PC-9 (cell line): ENCODE measurements around the gene OXGR1. TPM values are rescaled to one million over a fixed set of nuclear protein-coding genes. Genes with fewer than 3 reads are reported as not detected.

Experiments
- BruUV-seq: library from RNA; stranded (reverse); fragments of 400-500 nt; replicated peaks from 2 replicates; lab custom pipeline; 2021; lab: Mats Ljungman, UMichigan
- CTCF ChIA-PET: fragments of 300-600 bp; sonication (Branson Sonifier 250); formaldehyde crosslinking; loops from one replicate; lab custom pipeline; 2022; ENCODE audit warnings: antibody characterized with exemption; lab: Charles Lee
- POLR2A ChIA-PET: fragments of 300-600 bp; sonication (Branson Sonifier 250); formaldehyde crosslinking; loops from one replicate; lab custom pipeline; 2022; ENCODE audit warnings: antibody characterized with exemption; ENCODE audit not compliant: unreplicated experiment; lab: Charles Lee
- DNase-seq, 2 experiments: peaks; one replicate each; pipeline versions ENCODE4 v3.0.0 to v3.0.0-alpha.2; 2015 to 2022; ENCODE audit warnings: mixed read lengths in 1 of 2
- H2AFZ ChIP-seq: fragments of 200-600 bp; sonication (generic); 2 replicates; pipeline ENCODE4 v1.8.1; 2017; ENCODE audit warnings: antibody characterized with exemption
- H3F3A ChIP-seq: fragments of 200-600 bp; sonication (generic); 2 replicates; pipeline ENCODE4 v1.8.1; 2017; ENCODE audit warnings: antibody characterized with exemption, mild to moderate bottlenecking, low read depth; ENCODE audit not compliant: insufficient read depth
- H3K27ac ChIP-seq: fragments of 200-600 bp; sonication (generic); 2 replicates; pipeline ENCODE4 v1.6.1; 2016; ENCODE audit warnings: mixed run types
- H3K27me3 ChIP-seq: fragments of 200-600 bp; sonication (generic); 2 replicates; pipeline ENCODE4 v1.6.1; 2016; ENCODE audit warnings: low read depth, mixed run types; ENCODE audit not compliant: insufficient read depth
- H3K36me3 ChIP-seq: fragments of 200-600 bp; sonication (generic); 2 replicates; pipeline ENCODE4 v1.6.1; 2016; ENCODE audit warnings: low read depth, mixed run types
- H3K4me1 ChIP-seq: fragments of 200-600 bp; sonication (generic); replicated peaks from 2 replicates; pipeline ENCODE4 v1.6.1; 2016; ENCODE audit warnings: mixed run types; ENCODE audit not compliant: insufficient read depth
- H3K4me2 ChIP-seq: fragments of 200-600 bp; sonication (generic); 2 replicates; pipeline ENCODE4 v1.6.1; 2017; ENCODE audit warnings: mixed run types
- H3K4me3 ChIP-seq: fragments of 200-600 bp; sonication (generic); 2 replicates; pipeline ENCODE4 v1.6.1; 2016; ENCODE audit warnings: mixed run types
- H3K79me2 ChIP-seq: fragments of 200-600 bp; sonication (generic); 2 replicates; pipeline ENCODE4 v1.6.1; 2017; ENCODE audit warnings: low read depth, mixed run types
- H3K9me2 ChIP-seq: fragments of 200-600 bp; sonication (generic); 2 replicates; pipeline ENCODE4 v1.8.1; 2017; ENCODE audit warnings: mild to moderate bottlenecking; ENCODE audit not compliant: insufficient read depth
- H3K9me3 ChIP-seq: fragments of 200-600 bp; sonication (generic); 2 replicates; pipeline ENCODE4 v1.8.1; 2016; ENCODE audit warnings: low read depth; ENCODE audit not compliant: insufficient read depth
- H4K20me1 ChIP-seq: fragments of 200-600 bp; sonication (generic); 2 replicates; pipeline ENCODE4 v1.8.1; 2017; ENCODE audit not compliant: insufficient read depth
- CTCF ChIP-seq: fragments of 200-600 bp; sonication (generic); conservative IDR thresholded peaks from 2 replicates; pipeline ENCODE4 v1.6.1; 2017; ENCODE audit warnings: mixed run types, antibody characterized with exemption, mild to moderate bottlenecking, moderate library complexity
- EZH2 ChIP-seq: fragments of 200-600 bp; sonication (generic); IDR thresholded peaks from 2 replicates; pipeline ENCODE4 v1.8.0; 2017; ENCODE audit warnings: antibody characterized with exemption, low read depth
- intact Hi-C: fragments of 100-400 bp; cut with micrococcal nuclease; formaldehyde crosslinking; loops from one replicate; pipeline ENCODE4 v1.10.0; 2022; ENCODE audit not compliant: unreplicated experiment
- total RNA-seq: library from RNA; stranded (reverse); gene quantifications from 2 replicates; pipeline ENCODE4 v1.2.3, GENCODE V29; 2021

The OXGR1 gene
- total RNA-seq, 1 experiment from 2014 or later: not detected

DNA sequence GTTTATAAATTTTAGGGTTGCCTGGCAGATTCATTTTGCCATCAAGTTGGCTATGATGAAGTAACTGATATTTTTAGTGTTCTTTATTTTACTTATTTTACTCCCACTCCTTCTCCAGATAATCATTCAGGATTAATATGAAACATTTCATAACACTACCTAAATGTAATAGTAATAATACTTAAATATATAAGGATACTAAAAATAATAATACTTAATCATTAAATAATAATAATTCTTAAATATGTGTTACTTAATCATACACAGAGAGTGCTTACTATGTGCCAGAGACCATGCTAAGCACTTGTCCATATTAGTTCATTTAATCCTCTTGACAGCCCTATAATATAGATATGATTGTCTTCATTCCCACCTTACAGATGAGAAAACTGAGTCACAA is 23.0 kb upstream of the OXGR1 start:
- Histone ChIP-seq H3F3A (no peaks in the 10 kb centered on the region), H3K27me3 (no peaks in the 10 kb centered on the region), H3K9me2 (no peaks in the 10 kb centered on the region; the same call in 1 of the 2 replicates), H4K20me1 (no peaks in the 10 kb centered on the region), H3K4me1 (no peaks in the 10 kb centered on the region), H2AFZ (no peak overlapping the region), H3K4me3 (no peak overlapping the region), H3K27ac (no peak overlapping the region), H3K9me3 (no peaks in the 10 kb centered on the region), H3K4me2 (no peak overlapping the region), H3K36me3 (no peaks in the 10 kb centered on the region), H3K79me2 (no peaks in the 10 kb centered on the region)
- ChIA-PET CTCF (no interaction called here), POLR2A (no interaction called here)
- no peak for TF ChIP-seq CTCF
- no peak for TF ChIP-seq EZH2
- DNase-seq: no peak
- no TSS peak for BruUV-seq
- intact Hi-C loops: loop anchor here (5.0 kb wide), 1 partner anchor 560 kb away; no protein-coding TSS in a partner anchor

DNA sequence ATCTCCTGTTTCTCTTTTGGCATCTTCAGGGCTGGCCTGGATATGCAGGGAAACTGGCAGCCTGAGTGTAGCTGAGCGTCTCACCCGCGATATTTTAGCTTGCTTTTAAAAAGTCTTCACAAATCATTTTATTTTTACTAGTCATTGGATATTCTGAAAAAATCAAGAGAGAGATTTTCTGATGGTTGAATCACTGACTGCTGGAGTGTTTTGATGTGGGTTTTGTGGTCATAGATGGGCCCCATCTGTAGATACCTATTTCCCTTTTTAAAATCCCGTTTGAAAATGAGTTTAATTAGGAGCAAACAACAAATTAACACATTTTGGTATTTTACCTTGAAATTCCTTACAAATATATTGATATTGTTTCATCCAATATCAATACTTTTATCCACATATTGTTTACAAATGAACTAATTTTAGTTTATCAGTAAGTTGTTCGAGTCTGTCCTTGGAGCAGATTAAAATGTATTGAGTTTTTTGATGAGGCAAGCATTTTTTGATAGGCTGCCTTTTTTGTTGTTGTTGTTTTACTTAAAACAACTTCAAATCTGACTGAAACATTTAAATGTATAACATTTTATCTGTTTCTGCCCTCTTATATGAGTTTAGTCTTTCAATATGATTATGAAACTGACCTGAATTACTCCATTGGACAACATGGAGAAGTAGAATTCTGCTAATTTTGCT is 21.5 kb upstream of the OXGR1 start:
- BruUV-seq: no TSS peak

More for the DNA sequence above, 21.5 kb upstream of the OXGR1 start:
- no peak overlapping the region for H3K27ac ChIP-seq
- no peak overlapping the region for H2AFZ ChIP-seq
- no peaks in the 10 kb centered on the region for H3K4me1 ChIP-seq
- H3K4me3 ChIP-seq: no peak overlapping the region
- H3K4me2 ChIP-seq: no peak overlapping the region
- intact Hi-C loops: loop anchor here (5.0 kb wide), 1 partner anchor 561 kb away; no protein-coding TSS in a partner anchor
- no peaks in the 10 kb centered on the region; the same call in 1 of the 2 replicates for H3K9me2 ChIP-seq
- TF ChIP-seq EZH2: no peak
- no peak for TF ChIP-seq CTCF
- POLR2A ChIA-PET: no interaction called here
- no peaks in the 10 kb centered on the region for H3K27me3 ChIP-seq
- H3K9me3 ChIP-seq: no peaks in the 10 kb centered on the region
- H4K20me1 ChIP-seq: no peaks in the 10 kb centered on the region
- no peak for DNase-seq
- no peaks in the 10 kb centered on the region for H3K36me3 ChIP-seq
- CTCF ChIA-PET: no interaction called here
- H3K79me2 ChIP-seq: no peaks in the 10 kb centered on the region
- no peaks in the 10 kb centered on the region for H3F3A ChIP-seq
